Heart right ventricle (tissue), 16 donors: ENCODE data around the gene EYS. TPM values are rescaled to one million over a fixed set of nuclear protein-coding genes. Genes with fewer than 3 reads are reported as not detected.

Experiments
- ATAC-seq, 8 donors: fragments of 200-7000 bp; cut with Tn5 transposase; one replicate each; pipeline ENCODE4 v1.9.1; 2020; ENCODE audit warnings: mild to moderate bottlenecking in 8 of 8, moderate library complexity in 8 of 8, moderate number of reproducible peaks in 1 of 8
- DNase-seq, 2 donors: peaks; one replicate each; pipeline ENCODE4 v3.0.0-alpha.2; 2020
- H3K27ac ChIP-seq, 10 donors: fragments of 200-600 bp; sonication (generic) in 2 of 10; one replicate each; pipeline versions ENCODE4 v1.5.0 to v1.8.0; 2020 to 2022; ENCODE audit warnings: mild to moderate bottlenecking in 3 of 10
- H3K27me3 ChIP-seq, 7 donors: fragments of 200-600 bp; one replicate each; pipeline ENCODE4 v1.8.0; 2021 to 2022; ENCODE audit warnings: mild to moderate bottlenecking in 2 of 7
- H3K36me3 ChIP-seq, 9 donors: fragments of 200-600 bp; sonication (generic) in 1 of 9; one replicate each; pipeline versions ENCODE4 v1.5.0 to v1.8.0; 2020 to 2022; ENCODE audit warnings: mild to moderate bottlenecking in 2 of 9
- H3K4me1 ChIP-seq, 9 donors: fragments of 200-600 bp; sonication (generic) in 1 of 9; one replicate each; pipeline versions ENCODE4 v1.5.0 to v1.8.0; 2020 to 2022; ENCODE audit warnings: mild to moderate bottlenecking in 4 of 9
- H3K4me3 ChIP-seq, 10 donors: fragments of 200-600 bp; sonication (generic) in 2 of 10; one replicate each; pipeline versions ENCODE4 v1.5.0 to v1.8.0; 2020 to 2022; ENCODE audit warnings: mild to moderate bottlenecking in 7 of 10, moderate library complexity in 2 of 10
- H3K9me3 ChIP-seq, 11 donors: fragments of 200-600 bp in 10 of 11; sonication (generic) in 2 of 11; one replicate each; pipeline versions ENCODE4 v1.5.0 to v1.8.0; 2013 to 2022; ENCODE audit warnings: mild to moderate bottlenecking in 2 of 11, control low read depth in 1 of 11, moderate library complexity in 1 of 11
- WGBS, 2 donors: extraction: QIAGEN DNeasy Blood & Tissue Kit; methylation state at CpG; one replicate each; pipeline ENCODE4 v1.1.7; 2013; ENCODE audit warnings: inconsistent platforms in 1 of 2; 5-methylcytosine and 5-hydroxymethylcytosine counted together
- intact Hi-C, 10 donors: fragments of 100-400 bp; cut with DNase I; formaldehyde crosslinking; loops; one replicate each; pipeline versions ENCODE4 v1.11.1 to v1.14.2; 2022
- polyA plus RNA-seq, 2 donors: library from polyadenylated mRNA; stranded (reverse); fragments of 200-250 nt; gene quantifications; one replicate each; pipeline ENCODE4 v1.2.3, GENCODE V29; 2013
- total RNA-seq, 10 donors: library from RNA; stranded (reverse); fragmentation: NEBNext Ultra II Directional in 3 of 10; extraction: Animal tissue kit (Norgen Biotek cat#: 25700) in 3 of 10; gene quantifications; one replicate each; pipeline versions ENCODE4 v1.2.1 to v1.2.4, GENCODE V29; 2021 to 2023
- TF ChIP-seq, protein P1 (sequence below), 9 donors: fragments of 200-600 bp; sonication (generic) in 2 of 9; IDR thresholded peaks; one replicate each; pipeline versions ENCODE4 v1.5.0 to v1.8.0; 2021 to 2022; ENCODE audit warnings: antibody characterized with exemption in 9 of 9, mild to moderate bottlenecking in 5 of 9, moderate library complexity in 1 of 9
- donor health status: Arrhythmogenic right ventricular cardiomyopathy.
- donor health status: ischemic (EF 13 %, LVEDD 7.1; RV severe dilation, severe dysfunction).
- donor health status: healthy with polysubstance abuse.
- donor health status: DM: no; HTN: yes; CAD: no.
- donor health status: DM: no; HTN: no; CAD: no.
- donor health status: ischemic (EF 25% LVEDD 6.9; RV normal size, moderate dysfunction).
- donor health status: ischemic (EF 25% LVEDD 5.7; RV mildly dilated, moderate dysfunction).
- donor health status: healthy.
- donor health status: DM: yes; HTN: yes; CAD: no.
- donor health status: Ischemic cardiomyopathy.
- donor health status: ischemic (EF 35%, LVEDD 5.7; RV mildly dilated, moderate dysfunction).
- donor health status: nonischemic (EF 11% LVEDD 7.7; RV severe dilation, severe dysfunction).
- donor health status: DM: yes; HTN: yes; CAD: no.
- donor health status: PGD.
- donor health status: ischemic (EF 29% LVEDD 5.4; RV normal size, mild dysfunction).
- donor health status: nonischemic (EF 23%, LVEDD 6.1; RV moderate dilation, normal function).

Gene EYS
- total and polyA plus RNA-seq, 12 donors: 0.02 to 0.40 (median 0.18) TPM; not detected in 8

DNA sequence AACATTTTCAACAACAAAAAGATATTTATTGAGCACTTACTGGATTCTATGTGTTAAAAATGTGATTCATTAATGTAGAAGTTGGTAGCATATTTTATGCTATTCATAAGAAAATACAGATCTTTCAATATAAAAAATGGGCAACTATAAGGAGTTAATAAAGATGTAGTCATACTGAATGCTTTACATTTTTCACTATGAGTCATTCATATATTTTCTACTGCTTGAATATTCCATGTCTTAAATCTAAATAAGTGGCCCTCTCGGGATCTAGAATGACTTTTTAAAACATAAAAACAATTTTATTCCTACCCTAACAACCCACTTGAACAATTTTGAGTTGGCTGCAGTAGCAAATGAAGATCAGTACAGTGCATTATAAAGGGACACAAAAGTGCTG lies 1709.3 kb downstream of the EYS start:
- TF ChIP-seq, protein P1, sequence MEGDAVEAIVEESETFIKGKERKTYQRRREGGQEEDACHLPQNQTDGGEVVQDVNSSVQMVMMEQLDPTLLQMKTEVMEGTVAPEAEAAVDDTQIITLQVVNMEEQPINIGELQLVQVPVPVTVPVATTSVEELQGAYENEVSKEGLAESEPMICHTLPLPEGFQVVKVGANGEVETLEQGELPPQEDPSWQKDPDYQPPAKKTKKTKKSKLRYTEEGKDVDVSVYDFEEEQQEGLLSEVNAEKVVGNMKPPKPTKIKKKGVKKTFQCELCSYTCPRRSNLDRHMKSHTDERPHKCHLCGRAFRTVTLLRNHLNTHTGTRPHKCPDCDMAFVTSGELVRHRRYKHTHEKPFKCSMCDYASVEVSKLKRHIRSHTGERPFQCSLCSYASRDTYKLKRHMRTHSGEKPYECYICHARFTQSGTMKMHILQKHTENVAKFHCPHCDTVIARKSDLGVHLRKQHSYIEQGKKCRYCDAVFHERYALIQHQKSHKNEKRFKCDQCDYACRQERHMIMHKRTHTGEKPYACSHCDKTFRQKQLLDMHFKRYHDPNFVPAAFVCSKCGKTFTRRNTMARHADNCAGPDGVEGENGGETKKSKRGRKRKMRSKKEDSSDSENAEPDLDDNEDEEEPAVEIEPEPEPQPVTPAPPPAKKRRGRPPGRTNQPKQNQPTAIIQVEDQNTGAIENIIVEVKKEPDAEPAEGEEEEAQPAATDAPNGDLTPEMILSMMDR (IDR thresholded peaks at IDR 0.05): no peak
- H3K27ac ChIP-seq: no peak overlapping the region
- no peaks in the 10 kb centered on the region for H3K36me3 ChIP-seq
- intact Hi-C loops: no loop called here
- H3K27me3 ChIP-seq: no peaks in the 10 kb centered on the region
- 61 to 67% methylated on average over 1 of the region's 1 CpG for WGBS, 2 donors
- no peak for DNase-seq
- no peak for ATAC-seq
- H3K4me3 ChIP-seq: no peak overlapping the region
- no peaks in the 10 kb centered on the region for H3K4me1 ChIP-seq
- peaks cover 0 to under 1% (median 0%) of the 10 kb centered on the region in 11 donors for H3K9me3 ChIP-seq

DNA sequence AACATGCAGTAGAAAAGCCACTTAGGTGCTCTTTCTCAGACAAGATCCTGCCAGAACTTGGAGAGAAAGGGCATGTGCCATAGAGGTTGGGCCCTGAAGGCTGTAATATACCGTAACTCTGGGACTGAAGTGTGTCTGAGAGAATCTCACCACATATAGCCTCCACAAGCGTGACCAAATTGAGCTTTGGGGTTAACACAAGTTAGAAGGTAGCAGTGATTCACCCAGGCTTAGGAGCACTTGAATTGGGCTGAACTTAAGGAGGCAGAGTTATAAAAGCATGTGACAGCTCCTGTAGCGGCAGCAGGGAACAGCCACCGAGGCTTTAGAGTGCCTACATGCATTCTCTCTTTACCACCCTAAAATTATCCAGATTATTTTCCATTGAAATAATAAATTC lies 1709.8 kb downstream of the EYS start:
- ATAC-seq (no peak), DNase-seq (no peak)
- intact Hi-C loops: no loop called here
- Histone ChIP-seq H3K27me3 (no peaks in the 10 kb centered on the region), H3K4me1 (no peaks in the 10 kb centered on the region), H3K4me3 (no peak overlapping the region), H3K36me3 (no peaks in the 10 kb centered on the region), H3K9me3 (peaks cover 0 to 2% (median 0%) of the 10 kb centered on the region in 11 donors), H3K27ac (no peak overlapping the region)
- 84 to 87% methylated on average over 4 of the region's 4 CpGs for WGBS, 2 donors
- TF ChIP-seq, protein P1 (IDR thresholded peaks at IDR 0.05): no peak

DNA sequence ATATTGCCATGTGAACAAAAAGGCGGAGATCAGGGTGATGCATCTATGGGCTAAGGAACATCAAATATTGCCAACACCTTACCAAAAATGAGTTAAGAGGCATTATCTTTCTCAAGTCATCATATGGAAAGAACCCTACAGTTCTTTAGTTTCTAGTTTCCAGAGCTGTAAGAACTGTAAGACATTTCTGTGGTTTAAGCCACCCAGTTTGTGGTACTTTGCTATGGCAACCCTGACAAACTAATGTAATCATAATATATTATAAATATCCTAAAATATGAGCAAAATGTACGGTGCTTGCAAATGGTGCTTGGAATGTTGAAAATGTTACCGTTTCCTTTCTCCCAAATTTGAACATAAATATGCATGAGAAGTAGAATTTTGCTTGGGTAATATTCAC lies 1721.8 kb downstream of the EYS start:
- Histone ChIP-seq H3K36me3 (no peaks in the 10 kb centered on the region), H3K9me3 (peaks cover 0 to 5% (median 0%) of the 10 kb centered on the region in 11 donors), H3K27ac (no peak overlapping the region), H3K27me3 (no peaks in the 10 kb centered on the region), H3K4me3 (no peak overlapping the region), H3K4me1 (no peaks in the 10 kb centered on the region)
- DNase-seq (no peak), ATAC-seq (no peak)
- TF ChIP-seq, protein P1 (IDR thresholded peaks at IDR 0.05): no peak
- WGBS, 2 donors: 89 to 91% methylated on average over 3 of the region's 3 CpGs
- intact Hi-C loops: no loop called here

DNA sequence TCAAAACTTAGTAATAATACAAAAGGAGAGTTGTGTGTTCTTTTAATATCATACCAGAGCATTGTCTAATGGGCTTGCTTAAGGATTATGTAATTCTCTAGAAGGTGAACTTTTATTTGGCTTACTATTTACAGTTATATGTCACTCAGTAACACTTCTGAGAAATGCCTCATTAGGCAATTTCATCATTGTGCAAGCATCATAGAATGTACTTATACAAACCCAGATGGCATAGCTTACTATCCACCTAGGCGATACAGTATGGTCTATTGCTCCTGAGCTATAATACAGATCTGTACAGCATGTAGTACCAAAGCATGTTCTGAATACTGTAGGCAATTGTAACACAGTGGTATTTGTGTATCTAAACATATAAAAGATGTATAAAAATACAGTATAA lies 1731.3 kb downstream of the EYS start:
- no peak for DNase-seq
- Histone ChIP-seq H3K36me3 (no peaks in the 10 kb centered on the region), H3K27ac (no peak overlapping the region), H3K4me1 (no peaks in the 10 kb centered on the region), H3K27me3 (no peaks in the 10 kb centered on the region), H3K9me3 (no peaks in the 10 kb centered on the region), H3K4me3 (no peak overlapping the region)
- intact Hi-C loops: no loop called here
- WGBS, 2 donors: 83 to 88% methylated on average over 1 of the region's 1 CpG
- ATAC-seq: no peak
- TF ChIP-seq, protein P1 (IDR thresholded peaks at IDR 0.05): no peak
